ENCODE data around the gene SLC50A1.
A peak's percentile ranks its signal among the peaks of the same experiment; 100 is the strongest.

Gene SLC50A1

DNA sequence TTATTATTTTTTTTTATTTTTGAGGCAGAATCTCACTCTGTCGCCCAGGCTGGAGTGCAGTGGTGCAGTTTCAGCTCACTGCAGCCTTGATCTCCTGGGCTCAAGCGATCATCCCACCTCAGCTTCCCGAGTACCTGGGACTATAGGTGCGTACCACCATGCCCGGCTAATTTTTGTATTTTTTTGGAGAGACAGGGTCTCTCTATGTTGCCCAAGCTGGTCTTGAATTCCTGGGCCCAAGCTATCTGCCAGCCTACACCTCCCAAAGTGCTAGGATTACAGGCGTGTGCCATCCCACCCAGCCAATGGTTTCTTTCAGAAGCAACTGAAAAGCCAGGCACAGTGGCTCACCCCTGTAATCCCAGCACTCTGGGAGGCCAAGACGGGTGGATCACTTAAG is 35.2 kb downstream of the SLC50A1 start:
- no peak for DNase-seq (ENCODE audit: low read depth)

DNA sequence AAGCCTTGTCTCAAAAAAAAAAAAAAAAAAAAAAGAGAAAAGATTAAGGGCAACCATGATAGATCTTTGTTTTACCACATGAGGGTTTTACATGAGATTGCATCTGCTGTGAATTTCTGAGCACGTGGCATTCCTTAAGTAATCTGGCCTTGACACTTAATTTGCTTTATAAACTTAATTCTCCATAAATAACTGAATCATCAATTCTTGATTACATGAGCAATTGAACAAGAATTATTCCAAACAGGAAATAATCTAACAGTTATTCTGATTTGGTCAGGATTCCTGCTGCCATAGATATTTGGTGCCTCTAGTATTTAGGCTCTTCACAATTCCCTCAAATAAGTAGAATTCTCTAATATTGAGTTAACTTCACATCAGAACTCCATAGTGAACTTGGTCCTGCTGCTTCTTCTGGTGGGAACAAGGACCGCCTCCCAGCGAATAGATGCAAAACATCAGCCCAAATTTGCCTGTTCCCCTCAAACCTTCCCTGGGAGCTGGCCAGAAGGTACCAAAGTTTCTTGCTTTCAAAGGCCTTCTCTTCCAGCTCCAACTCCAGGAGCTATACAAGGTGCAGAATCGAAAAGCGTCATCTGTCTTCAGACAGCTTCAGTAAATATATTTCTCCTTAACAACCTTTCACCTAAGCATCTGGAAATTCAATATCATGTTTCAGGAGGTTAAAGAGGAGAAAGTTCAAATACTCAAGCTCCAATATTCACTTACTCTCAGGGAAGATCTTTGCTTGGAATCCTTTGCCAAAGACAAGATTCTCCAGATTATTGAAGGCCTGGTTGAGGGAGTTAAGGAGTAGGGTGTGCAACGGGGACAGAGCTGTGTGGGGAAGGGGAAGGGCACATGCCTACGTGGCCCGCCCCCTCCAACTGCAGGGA is 36.4 kb downstream of the SLC50A1 start:
- DNase-seq (ENCODE audit: low read depth) = no peak

- peak; percentile 91 for DNase-seq (ENCODE audit: low read depth)
Measured at GRCh38 chr1:155172732-155173477, 37.3 kb downstream of the SLC50A1 start, which contains the start of gene KRTCAP2. KRTCAP2 (minus strand) TSS chr1:155173304; CDS start chr1:155173224, 80 bp downstream.

- peak; percentile 48 for DNase-seq (ENCODE audit: low read depth)
Measured at GRCh38 chr1:155173478-155174323, 38.0 kb downstream of the SLC50A1 start, which contains the start of gene TRIM46. TRIM46 (plus strand) TSS chr1:155173849; CDS start chr1:155173967, 118 bp downstream.

DNA sequence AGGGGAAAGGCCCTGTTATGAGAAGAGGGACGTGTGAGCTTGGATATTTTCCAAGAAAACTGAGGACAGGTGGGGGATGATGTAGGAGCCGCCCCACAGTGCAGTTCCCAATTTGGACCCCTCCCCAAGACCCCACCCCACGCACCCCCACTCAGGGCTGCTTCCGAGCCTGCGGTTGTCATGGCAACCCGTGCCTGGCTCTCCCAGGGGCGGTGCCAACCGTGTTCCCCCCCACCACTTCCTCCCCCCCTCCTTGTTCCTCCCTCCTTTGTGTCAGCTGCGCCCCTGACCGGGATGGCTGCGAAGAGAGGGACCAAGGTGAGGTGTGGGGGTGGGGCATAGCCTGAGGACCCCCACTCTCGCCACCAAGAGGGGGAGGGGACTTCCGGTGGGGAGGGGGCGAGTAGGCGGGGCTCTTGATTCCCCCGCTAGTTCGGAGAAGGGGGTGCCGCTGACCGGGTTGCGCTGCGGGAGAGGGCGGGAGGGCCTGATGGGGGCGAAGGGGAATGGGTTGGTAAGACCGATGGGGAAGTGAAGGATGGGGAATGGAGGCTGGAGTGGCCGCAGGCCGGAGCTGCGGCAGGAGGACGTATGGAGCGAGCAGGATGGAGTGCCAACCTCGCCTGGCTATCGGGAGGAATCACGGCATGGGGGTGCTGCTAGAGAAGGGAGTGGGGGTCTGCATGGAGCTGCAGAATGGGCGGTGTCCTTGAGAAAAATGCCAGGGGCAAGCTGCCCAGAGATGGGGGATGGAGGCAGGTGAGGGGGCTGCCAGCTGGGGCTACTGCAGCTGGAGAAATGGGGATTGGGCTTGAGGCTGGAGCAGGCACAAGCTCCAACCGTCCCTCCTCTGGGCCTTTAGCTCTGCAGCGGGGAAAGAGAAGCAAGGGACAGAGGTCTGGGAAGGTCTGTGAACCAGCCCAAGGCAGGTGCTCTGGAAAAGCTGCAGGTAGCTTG is 39.0 kb downstream of the SLC50A1 start:
- DNase-seq (ENCODE audit: low read depth) = no peak

GRCh38 chr1:155175281-155175926 is 39.8 kb downstream of the SLC50A1 start:
- no peak for DNase-seq (ENCODE audit: low read depth)

- DNase-seq (ENCODE audit: low read depth) = no peak
Measured at GRCh38 chr1:155175927-155176371, 40.3 kb downstream of the SLC50A1 start.

DNA sequence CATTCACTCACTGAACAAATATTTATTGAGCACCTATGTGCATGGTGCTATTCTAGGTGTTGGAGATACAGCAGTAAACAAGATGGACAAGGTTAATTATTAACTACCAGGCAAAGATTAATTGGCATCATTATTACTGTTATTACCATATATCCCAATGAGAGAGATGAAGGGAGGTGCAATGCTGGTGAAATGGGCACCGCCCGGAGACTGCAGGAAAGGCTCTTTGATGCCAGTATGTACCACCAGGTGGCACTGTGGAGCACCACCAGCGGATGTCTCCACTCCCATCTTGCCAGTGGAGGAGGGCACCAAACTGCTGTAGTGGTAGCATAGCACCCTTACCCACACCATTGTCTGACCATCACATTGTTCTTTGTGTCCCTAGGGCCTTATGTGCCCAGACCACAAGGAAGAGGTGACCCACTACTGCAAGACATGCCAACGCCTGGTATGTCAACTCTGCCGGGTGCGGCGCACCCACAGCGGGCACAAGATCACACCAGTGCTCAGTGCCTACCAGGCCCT is 41.0 kb downstream of the SLC50A1 start:
- DNase-seq (ENCODE audit: low read depth) = peak; percentile 88

- no peak for DNase-seq (ENCODE audit: low read depth)
Measured at GRCh38 chr1:155177192-155177917, 41.7 kb downstream of the SLC50A1 start.

DNA sequence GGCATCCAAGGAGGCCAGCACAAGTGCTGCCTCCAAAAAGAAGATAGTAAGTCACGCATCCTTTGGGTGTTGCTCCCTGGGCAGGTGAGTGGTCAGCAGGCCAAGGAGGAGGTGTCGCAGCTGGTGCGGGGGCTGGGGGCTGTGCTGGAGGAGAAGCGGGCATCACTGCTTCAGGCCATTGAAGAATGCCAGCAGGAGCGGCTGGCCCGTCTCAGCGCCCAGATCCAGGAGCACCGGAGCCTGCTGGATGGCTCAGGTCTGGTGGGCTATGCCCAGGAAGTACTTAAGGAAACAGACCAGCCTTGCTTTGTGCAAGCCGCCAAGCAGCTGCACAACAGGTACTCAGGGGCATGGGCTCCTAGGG is 42.2 kb downstream of the SLC50A1 start:
- no peak for DNase-seq (ENCODE audit: low read depth)

DNA sequence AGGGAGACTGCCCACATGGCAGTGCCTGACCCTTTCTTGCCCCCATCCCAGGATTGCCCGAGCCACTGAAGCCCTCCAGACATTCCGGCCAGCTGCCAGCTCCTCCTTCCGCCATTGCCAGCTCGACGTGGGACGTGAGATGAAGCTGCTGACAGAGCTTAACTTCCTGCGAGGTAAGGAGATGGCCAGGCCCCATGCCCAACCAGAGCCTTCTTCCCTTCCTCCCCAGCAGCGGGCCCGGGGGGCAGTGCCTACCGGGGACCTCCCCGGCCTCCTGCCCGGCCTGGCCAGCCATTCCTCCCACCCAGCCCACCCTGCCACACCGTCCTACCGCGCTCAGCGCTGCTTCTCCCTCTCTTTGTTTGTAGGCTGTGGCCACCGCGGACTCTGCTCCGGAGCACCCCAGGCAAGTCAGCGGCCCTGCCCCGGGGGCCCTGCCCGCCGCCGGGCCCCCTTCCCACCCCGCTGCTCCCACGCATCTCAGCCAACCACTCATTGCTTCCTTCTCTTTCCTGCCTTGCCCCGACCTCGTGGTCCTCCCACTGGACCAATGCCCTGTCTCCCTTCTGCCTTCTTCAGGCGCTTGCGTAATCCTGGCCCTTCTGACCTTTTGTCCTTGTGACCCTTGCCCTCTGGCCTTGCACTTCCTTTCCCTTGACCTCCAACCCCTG is 42.9 kb downstream of the SLC50A1 start:
- DNase-seq (ENCODE audit: low read depth) = no peak

DNA sequence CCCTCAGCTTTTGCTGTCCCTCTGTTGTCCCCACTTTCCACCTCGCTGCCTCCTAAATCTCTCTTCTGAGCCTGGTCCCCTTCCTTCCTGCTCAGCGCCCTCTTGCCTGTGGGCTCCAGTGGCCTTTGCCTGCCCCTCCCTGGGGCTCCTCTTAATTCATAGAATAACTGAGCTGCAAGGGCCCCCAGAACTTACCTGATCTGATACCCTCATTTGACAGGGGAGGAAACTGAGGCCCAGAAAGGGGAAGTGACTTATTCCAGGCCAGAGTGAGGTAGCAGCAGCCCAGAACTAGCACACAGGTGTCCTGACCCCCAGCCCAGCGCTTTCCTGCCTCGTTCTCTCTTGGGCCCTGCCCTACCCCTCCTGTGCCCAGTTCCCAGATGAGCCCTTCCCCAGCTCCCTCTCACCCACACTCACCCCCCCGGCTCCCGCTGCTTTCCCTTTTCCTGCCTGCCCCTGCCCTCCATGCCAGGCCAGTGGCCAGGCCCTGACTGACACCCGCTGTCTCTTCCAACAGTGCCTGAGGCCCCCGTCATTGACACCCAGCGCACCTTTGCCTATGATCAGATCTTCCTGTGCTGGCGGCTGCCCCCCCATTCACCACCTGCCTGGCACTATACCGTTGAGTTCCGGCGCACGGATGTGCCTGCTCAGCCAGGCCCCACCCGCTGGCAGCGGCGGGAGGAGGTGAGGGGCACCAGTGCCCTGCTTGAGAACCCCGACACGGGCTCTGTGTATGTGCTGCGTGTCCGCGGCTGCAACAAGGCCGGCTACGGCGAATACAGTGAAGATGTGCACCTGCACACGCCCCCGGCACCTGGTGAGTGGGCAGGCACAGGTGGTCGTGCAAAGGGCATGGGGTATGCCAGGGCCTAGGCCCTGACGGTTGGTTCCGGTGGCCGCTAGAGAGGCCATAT is 43.7 kb downstream of the SLC50A1 start:
- no peak for DNase-seq (ENCODE audit: low read depth)

- DNase-seq (ENCODE audit: low read depth) = no peak
Measured at GRCh38 chr1:155181371-155182051, 45.9 kb downstream of the SLC50A1 start.

DNA sequence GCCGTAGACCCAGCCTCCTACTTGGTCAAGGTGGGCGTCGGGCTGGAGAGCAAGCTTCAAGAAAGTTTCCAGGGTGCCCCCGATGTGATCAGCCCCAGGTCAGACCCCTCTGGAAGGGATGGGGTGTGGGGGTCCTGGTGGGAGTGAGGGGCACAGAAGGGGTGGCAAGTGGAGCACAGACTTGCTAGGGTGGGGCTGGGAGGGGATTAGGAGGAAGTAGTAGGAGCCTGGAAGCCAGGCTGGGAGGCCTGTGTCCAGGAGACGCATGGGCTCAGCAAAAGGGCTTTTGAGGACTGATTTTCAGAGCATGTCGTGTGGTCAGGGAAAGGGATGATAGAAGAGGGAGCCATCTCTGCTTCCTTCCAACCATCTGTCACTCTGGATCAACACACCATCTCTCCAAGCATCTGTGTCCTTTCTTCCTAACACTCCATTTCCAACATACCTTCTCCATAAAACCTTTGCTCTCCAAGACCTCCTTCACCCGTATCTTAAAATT is 46.4 kb downstream of the SLC50A1 start:
- no peak for DNase-seq (ENCODE audit: low read depth)

DNA sequence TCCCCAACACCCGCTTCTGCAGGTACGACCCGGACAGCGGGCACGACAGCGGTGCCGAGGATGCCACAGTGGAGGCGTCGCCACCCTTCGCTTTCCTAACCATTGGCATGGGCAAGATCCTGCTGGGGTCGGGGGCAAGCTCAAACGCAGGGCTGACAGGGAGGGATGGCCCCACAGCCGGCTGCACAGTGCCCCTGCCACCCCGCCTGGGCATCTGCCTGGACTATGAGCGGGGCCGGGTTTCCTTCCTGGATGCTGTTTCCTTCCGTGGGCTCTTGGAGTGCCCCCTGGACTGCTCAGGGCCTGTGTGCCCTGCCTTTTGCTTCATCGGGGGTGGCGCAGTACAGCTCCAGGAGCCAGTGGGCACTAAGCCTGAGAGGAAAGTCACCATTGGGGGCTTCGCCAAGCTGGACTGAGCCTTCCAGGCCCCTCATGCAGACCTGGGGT is 48.1 kb downstream of the SLC50A1 start:
- DNase-seq (ENCODE audit: low read depth) = no peak

- no peak for DNase-seq (ENCODE audit: low read depth)
Measured at GRCh38 chr1:155184351-155184811, 48.7 kb downstream of the SLC50A1 start.
